ENCODE data around the gene CHST15.

Gene CHST15

DNA sequence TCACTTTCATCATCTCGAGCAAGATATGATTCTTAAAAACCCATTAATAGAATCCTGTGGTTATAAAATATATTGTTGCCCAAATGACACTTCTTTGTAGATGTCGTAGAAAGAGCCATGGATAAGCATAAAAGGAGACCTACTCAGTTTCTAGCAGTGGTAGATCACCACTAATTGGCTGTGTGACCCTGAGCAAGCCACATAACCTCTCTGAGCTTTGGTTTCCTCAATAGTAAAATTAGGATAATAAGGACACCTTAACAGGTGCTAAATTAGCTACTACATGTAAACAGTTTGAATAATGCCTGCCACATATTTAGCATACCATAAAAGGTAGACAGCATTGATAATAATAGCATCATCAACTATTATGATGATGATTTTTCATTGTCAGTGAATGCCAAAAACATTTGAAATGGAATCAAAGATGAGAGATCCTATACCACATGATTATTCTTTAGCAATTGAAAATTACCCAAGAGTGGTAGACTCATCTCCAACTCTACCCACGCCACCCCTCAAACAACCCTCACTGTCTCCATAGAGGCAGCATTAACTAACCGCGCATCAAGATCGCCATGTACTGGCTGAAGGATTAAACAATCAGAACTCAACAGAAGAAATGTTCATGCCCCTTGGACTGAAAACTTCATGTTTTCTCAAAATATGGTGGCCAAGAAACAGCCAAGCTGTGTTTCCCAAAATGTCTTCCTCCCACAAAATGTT lies 45.8 kb downstream of the CHST15 start:
- TF ChIP-seq, protein P1, sequence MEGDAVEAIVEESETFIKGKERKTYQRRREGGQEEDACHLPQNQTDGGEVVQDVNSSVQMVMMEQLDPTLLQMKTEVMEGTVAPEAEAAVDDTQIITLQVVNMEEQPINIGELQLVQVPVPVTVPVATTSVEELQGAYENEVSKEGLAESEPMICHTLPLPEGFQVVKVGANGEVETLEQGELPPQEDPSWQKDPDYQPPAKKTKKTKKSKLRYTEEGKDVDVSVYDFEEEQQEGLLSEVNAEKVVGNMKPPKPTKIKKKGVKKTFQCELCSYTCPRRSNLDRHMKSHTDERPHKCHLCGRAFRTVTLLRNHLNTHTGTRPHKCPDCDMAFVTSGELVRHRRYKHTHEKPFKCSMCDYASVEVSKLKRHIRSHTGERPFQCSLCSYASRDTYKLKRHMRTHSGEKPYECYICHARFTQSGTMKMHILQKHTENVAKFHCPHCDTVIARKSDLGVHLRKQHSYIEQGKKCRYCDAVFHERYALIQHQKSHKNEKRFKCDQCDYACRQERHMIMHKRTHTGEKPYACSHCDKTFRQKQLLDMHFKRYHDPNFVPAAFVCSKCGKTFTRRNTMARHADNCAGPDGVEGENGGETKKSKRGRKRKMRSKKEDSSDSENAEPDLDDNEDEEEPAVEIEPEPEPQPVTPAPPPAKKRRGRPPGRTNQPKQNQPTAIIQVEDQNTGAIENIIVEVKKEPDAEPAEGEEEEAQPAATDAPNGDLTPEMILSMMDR (IDR thresholded peaks at IDR 0.05), result no peak

DNA sequence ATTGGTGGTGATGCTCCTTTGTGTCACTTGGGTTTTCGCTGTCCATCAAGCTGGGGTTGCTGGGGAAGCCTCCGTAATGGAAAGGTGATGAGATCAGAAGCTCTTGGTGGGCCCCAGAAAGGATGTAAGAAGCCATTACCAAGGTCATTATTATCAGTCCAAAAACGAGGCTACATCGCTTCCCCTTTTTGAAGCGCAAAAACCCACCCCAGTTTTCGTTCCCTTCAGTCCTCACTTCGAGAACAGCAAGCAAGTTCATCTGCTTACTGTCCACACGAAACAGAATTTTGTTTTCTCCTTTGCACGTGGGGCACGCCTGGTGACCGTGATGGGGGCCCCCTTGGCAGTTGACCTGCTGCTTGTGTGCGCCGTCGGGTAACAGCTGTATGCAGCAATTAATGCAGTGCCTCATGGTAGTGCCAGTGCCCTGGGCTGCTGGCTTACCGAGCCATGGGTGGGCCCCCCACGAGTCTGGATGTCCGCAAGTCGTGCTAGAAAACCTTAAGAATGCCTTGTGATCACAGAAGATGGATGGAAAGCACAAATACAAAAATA lies 47.5 kb downstream of the CHST15 start:
- TF ChIP-seq, protein P1 (IDR thresholded peaks at IDR 0.05), result no peak

DNA sequence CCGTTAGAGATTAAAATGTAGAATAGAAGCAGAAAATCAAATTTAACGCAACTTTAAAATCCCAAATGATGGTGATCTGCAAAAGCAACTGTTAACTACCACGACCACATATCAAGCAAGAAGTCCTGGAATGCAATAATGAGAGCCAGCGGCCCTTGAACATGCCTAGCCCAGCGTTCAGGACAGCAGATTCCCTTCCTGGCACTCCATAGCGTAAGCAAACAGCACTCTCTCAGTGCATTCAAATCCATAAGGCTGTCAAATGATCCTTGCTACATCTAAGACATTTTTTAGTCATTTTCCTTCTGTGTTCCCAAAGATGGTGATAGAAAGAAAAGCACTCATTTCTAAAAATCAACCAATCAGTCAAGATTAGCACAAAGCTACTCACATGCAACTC lies 48.1 kb downstream of the CHST15 start:
- TF ChIP-seq, protein P1 (IDR thresholded peaks at IDR 0.05), result no peak

DNA sequence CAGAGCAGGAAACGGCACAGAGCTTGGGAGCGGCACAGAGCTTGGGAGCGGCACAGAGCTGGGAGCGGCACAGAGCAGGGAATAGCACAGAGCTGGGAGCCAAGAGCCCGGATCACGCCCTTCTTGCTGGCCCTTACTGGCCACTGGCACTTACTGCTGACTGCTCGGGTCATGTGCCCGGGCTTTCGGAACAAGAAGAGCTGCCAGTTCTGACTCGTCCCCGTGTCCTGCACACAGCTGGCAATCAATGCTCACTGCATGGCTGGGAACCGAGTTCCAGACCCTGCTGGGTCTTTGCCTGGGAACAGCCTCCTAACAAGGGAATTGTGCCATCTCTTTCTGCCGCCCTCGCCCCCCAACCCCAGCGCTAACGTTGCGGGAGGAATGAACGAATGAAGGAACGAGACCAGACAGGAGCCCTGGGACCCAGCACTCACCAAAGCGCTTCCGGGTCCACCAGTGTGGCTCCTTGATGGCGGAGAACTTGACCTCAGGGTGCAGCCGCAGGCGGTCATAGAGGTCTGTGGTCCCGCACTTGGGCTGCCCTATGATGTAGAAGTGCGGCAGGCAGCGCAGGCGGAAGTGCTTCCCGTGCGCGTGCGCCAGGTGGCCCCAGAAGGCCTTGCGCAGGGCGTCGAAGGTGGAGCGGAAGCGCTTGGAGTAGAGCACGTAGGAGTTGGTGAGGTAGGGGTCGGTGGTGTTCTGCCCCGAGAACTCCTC lies 49.1 kb downstream of the CHST15 start:
- TF ChIP-seq, protein P1 (IDR thresholded peaks at IDR 0.05), result no peak

DNA sequence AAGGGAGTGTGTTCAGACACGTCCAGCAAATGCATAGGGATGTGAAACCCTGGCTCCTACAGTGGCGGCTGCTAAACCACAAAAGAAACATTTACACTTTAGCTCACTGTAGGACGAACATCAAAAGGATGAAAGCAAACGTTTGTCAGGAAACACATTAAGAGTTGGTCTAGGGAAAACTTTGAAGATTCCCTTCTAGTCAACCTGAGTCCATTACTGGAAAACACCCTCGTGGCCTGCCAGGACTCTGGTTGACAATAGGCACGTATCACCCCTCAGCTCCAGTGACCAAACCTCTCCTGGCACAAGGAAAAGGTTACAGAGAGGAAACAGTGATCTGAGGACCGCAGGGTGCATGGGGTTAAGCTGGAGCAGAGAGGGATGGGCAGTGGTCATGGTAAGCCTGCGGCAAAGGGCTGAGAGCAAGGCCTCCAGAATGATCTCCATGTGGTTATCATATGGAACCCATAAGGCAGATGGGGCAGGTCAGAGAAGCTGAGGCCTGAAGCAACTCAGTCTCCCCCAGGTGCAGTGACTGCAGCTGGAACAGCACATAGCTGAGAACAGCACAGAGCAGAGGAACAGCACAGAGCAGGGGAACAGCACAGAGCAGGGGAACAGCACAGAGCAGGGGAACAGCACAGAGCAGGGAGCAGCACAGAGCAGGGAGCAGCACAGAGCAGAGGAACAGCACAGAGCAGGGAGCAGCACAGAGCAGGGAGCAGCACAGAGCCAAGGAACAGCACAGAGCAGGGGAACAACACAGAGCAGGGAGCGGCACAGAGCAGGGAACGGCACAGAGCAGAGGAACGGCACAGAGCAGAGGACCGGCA lies 49.9 kb downstream of the CHST15 start:
- TF ChIP-seq, protein P1 (IDR thresholded peaks at IDR 0.05), result no peak

DNA sequence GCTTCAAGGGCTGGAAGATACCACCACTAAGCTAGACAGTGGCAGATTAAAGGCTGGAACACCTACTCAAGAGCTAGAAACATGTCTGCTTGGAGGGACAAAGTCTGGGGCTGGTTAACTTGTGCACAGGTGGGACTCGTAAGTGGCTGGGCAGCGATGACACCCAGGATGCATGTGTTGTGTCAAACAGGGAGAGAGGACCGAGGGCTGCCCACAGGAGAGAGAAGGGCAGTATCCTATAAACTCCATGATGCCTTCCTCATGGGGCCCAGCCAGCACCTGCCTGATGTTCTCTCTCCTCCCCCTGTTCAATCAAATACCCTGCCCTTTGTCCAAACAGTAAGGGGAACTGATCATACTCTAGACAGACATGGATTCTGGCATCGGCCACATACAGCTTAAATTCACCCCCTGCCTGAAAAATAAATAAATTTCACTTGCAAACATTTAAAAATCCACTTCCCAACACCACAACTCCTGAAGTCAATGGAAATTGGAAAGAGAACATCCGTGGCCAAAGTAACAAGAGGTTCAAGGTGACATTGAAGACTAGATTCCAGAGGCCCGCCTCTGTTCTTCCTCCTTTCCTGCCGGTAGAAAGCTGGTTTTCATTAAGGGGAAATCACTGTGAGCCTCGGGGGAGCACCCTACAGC lies 50.6 kb downstream of the CHST15 start:
- TF ChIP-seq, protein P1 (IDR thresholded peaks at IDR 0.05), result no peak
